GM21576 (cell line): ENCODE measurements around the gene CHMP4B.

ENCODE experiments used
- ATAC-seq: cut with Tn5 transposase; IDR thresholded peaks from one replicate; pipeline ENCODE4 v1.9.1; 2021; ENCODE audit warnings: mild to moderate bottlenecking, moderate library complexity; ENCODE audit not compliant: unreplicated experiment

CHMP4B gene

DNA sequence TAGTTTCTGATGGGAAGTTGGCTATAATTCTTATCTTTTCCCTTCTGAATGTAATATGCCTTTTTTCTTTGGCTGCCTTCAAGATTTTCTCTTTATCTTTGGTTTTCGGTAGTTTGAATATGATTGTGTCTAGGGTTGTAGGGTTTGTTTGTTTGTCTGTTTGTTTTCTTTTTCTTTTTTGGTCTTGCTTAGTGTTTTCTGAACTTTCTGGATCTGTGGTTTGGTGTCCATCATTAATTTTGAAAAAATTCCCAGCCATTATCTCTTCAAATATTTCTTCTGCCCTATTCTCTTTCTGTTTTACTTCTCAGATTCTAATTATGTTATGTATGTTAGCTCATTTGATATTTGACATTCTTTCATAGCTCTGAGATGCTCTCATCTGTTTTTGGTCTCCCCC, 79.4 kb downstream of the CHMP4B start:
- no peak for ATAC-seq

DNA sequence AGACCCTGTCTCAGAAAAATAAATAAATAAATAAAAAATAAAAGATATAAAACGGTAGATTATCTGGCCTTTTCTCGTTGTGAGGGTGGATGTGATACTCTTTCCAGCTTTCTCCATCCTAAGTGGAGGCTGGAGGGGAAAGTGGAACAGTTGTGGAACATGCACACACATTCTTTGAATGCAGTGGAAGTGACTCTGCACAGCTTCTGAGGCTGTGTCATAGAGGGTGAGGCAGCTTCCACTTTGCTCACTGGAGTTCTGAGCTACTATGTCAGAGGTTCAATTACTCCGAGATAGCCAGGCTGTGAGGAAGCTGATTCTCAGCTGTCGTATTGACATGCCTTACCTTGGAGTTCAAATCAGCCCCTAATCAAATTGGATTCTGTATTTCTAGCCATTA, 82.2 kb downstream of the CHMP4B start:
- ATAC-seq: no peak

DNA sequence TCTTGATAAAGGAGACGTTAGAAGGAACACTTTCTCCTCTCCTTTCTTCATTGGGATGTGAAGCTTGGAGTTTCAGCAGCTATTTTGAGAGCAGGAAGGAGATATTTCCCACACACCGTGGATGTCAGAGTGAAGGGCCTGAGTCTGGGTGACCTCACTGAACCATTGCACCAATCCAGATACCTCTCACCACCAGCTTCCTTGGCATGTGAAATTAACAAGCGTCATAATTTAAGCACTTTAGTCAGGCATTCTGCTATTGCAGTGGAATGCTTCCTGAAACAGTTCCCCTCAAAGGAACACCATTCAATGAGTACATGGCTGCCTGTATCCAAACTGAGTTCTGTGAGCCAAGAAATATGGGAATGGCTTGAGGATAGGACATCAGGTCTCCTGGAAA, 83.7 kb downstream of the CHMP4B start:
- ATAC-seq: no peak

DNA sequence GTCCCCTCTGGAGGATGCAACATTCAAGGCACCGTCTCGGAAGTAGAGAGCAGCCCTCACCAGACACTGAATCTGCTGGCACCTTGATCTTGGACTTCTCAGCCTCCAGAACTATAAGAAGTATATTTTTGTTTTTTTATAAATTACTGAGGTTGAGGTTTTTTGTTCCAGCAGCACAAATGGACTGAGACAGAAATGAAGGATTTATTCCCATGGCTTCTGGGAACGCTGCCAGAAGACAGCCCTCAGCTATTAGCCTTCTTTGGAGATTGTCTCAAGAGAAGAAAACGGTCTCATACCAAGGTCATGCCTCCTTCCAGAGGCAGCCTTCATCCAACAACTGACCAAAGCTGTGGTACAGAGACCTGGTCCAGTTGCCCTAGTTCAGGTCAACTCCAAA, 85.4 kb downstream of the CHMP4B start:
- no peak for ATAC-seq

DNA sequence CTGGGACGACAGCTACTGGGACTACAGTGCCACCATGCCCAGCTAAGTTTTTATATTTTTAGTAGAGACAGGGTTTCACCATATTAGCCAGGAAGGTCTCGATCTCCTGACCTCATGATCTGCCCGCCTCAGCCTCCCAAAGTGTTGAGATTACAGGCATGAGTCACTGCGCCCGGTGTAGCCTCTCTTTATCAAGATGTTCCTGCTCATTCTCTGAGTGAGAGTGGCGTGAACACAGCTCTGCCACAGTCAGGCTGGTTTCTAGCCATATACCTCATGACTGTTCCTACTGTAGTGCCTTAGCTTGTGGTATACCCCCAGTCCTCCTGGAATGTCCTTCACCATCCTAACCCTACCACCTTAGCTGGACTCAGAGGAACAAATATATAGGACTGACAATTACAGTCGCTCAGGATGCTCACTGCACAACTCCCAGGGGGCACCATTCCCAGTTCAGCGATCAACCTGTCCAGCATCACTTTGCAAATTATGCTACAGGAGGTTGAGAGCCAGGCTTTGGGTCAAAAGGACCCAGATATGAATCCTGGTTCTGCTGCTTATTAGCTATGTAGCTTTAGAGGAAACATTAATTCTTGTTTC, 86.3 kb downstream of the CHMP4B start:
- no peak for ATAC-seq

DNA sequence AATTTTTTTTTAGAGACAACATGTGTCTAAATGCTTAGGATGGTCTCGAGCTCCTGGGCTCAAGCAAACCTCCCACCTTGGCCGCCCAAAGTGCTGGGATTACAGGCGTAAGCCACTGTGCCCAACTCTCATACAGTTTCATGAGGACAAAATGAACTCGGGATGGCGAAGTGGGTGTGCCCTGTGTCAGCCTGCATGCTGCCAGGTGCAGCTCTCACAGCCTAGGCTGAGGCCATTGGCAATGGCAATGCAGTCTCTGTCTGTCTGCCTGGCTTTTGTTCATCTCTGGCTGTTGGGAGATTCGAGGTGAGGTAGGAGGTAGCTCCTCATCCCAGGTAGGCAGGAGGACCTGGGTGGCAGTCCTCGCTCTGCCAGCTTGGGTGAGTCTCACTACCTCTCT, 88.0 kb downstream of the CHMP4B start:
- ATAC-seq: no peak

DNA sequence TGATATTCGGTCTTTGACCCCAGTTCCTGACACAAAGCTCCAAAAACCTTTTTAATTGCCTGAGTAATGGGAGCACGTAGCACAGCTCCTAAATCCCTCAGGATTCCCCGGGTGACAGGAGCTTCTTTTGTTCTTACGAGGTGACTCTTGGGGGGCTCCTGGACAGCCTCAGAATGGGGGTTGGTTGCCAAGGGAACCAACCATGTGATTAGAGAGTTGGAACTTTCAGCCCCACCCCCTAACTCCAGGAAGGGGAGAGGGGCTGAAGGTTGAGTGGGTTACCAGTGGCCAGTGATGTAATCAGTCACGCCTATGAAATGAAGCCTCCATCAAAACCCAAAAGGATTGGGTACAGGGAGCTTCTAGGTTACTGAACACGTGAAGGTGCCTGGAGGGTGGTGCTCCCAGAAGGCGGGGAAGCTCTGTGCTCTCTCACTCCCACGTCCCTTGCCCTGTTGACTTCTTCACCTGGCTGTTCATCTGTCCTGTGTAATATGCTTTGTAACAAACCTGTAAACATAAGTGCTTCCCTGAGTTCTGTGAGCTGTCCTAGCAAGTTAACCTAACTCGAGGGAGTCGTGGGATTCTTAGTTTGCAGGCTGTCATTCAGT, 89.5 kb downstream of the CHMP4B start:
- no peak for ATAC-seq

DNA sequence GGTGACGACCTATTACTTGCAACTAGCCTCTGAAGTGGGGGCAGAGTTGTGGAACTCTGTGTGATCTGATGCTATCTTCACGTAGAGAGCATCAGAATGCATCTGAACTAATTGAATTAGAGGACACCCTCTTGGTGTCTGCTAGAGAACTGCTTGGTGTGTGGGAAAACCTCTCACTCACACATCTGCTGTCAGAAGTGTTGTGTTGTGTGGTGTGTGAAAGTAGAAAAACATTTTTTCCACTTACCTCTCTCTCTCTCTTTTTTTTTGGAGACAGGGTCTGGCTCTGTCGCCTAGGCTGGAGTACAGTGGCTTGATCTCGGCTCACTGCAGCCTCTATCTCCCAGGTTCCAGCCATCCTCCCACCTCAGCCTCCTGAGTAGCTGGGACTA, 90.0 kb downstream of the CHMP4B start:
- ATAC-seq: no peak

DNA sequence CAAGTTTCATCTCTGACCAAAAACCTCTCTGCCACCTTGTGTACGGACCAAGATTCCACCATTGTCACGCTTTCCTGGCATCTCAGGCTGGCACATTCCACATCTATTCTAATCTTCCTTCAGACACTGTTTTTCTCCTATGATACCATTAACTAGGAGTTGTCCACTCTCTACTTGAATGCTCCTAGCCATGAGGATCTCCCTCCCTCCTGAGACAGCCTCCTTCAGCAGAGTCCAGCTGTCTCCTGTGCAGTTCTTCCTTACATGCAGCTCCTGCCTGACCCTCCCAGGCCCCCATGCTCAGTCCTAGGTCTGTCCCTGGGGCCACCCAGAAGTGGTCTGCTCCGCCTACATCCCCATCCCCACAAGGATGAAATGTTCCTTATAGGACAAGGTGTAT, 90.9 kb downstream of the CHMP4B start:
- ATAC-seq: no peak
